ENCODE results near the gene KRTAP10-2.

The KRTAP10-2 gene

GRCh38 chr21:44524414-44525371 lies 26.6 kb downstream of the KRTAP10-2 start:
- DNase-seq, result no peak

- no peak for DNase-seq
These were observed 27.5 kb downstream of the KRTAP10-2 start for GRCh38 chr21:44523567-44524413.

- no peak for DNase-seq
These were observed 28.5 kb downstream of the KRTAP10-2 start for GRCh38 chr21:44522753-44523204.

- DNase-seq, result no peak
These were observed 29.2 kb downstream of the KRTAP10-2 start for GRCh38 chr21:44521928-44522752.

GRCh38 chr21:44521301-44521927 lies 29.9 kb downstream of the KRTAP10-2 start:
- DNase-seq, result no peak

- no peak for DNase-seq
These were observed 30.7 kb downstream of the KRTAP10-2 start for GRCh38 chr21:44520326-44521300.

- no peak for DNase-seq
These were observed 31.7 kb downstream of the KRTAP10-2 start for GRCh38 chr21:44519346-44520325.

- no peak for DNase-seq
These were observed 32.6 kb downstream of the KRTAP10-2 start for GRCh38 chr21:44518686-44519085.

GRCh38 chr21:44517175-44517899 lies 34.0 kb downstream of the KRTAP10-2 start:
- DNase-seq, result peak; percentile 95 to 97

- DNase-seq, result no peak
These were observed 34.5 kb downstream of the KRTAP10-2 start for GRCh38 chr21:44516828-44517174.

GRCh38 chr21:44516342-44516741 lies 35.0 kb downstream of the KRTAP10-2 start:
- DNase-seq, result no peak

GRCh38 chr21:44515359-44516165 lies 35.7 kb downstream of the KRTAP10-2 start:
- DNase-seq, result no peak

GRCh38 chr21:44514746-44515358 lies 36.5 kb downstream of the KRTAP10-2 start:
- no peak for DNase-seq

GRCh38 chr21:44514218-44514520 lies 37.1 kb downstream of the KRTAP10-2 start:
- DNase-seq, result no peak

- no peak for DNase-seq
These were observed 37.7 kb downstream of the KRTAP10-2 start for GRCh38 chr21:44513389-44514217.

GRCh38 chr21:44512496-44513388 lies 38.6 kb downstream of the KRTAP10-2 start:
- no peak for DNase-seq

Data from NCI-H1930 (cell line).